HCT116 (cell line): ENCODE data around the gene SART3. TPM values are rescaled to one million over a fixed set of nuclear protein-coding genes. Genes with fewer than 3 reads are reported as not detected.

ENCODE experiments used
- ATAC-seq: fragments of 200-7000 bp; cut with Tn5 transposase; 2 replicates; pipeline ENCODE4 v1.9.1; 2020; ENCODE audit warnings: mild to moderate bottlenecking, moderate library complexity
- BruUV-seq: library from RNA; stranded (reverse); fragments of 400-500 nt; replicated peaks from 2 replicates; lab custom pipeline; 2021; lab: Mats Ljungman, UMichigan
- CTCF ChIA-PET: fragments of 300-600 bp; sonication (Branson Sonifier 250); formaldehyde crosslinking; loops from one replicate; lab custom pipeline; 2021; ENCODE audit warnings: antibody characterized with exemption; lab: Charles Lee
- POLR2A ChIA-PET: fragments of 300-600, 350-600 bp; sonication (Branson Sonifier 250); formaldehyde crosslinking; loops from one replicate; lab custom pipeline; 2021; ENCODE audit warnings: antibody characterized with exemption; lab: Charles Lee
- RAD21 ChIA-PET, 2 experiments: fragments of 300-600 bp; sonication (Branson Sonifier 250); formaldehyde crosslinking; loops; one replicate each; lab custom pipeline; 2023; ENCODE audit warnings: low total read pairs in 2 of 2; ENCODE audit not compliant: uncharacterized antibody in 2 of 2, unreplicated experiment in 2 of 2, low non-redundant PET in 1 of 2; lab: Charles Lee
- DNase-seq: peaks from one replicate; pipeline ENCODE4 v3.0.0-alpha.2; 2010; ENCODE audit warnings: low read depth, low spot score
- H2AFZ ChIP-seq: fragments of 200-600 bp; shearing (Covaris generic), sonication (generic); 2 replicates; pipeline ENCODE4 v1.6.1; 2017; ENCODE audit warnings: low read depth, mixed run types, mixed read lengths, antibody characterized with exemption, low read length; ENCODE audit not compliant: poor library complexity, severe bottlenecking
- H3K27ac ChIP-seq: 2 replicates; pipeline ENCODE4 v1.5.1; 2012; ENCODE audit warnings: low read depth, low read length
- H3K27me3 ChIP-seq: fragments of 200-600 bp; sonication (generic); 2 replicates; pipeline ENCODE4 v1.6.1; 2016; ENCODE audit warnings: mixed run types, low read length, mixed read lengths; ENCODE audit not compliant: insufficient read depth
- H3K36me3 ChIP-seq, 2 experiments: fragments of 200-500 bp in 1 of 2; fragments of 200-600 bp in 1 of 2; sonication (Bioruptor generic) in 1 of 2; sonication (generic) in 1 of 2; 2 replicates each; pipeline versions ENCODE4 v1.5.1 to v1.6.1; 2014 to 2016; ENCODE audit warnings: low read length in 2 of 2, inconsistent platforms in 1 of 2, mixed read lengths in 1 of 2, mixed run types in 1 of 2; ENCODE audit not compliant: insufficient read depth in 2 of 2, control insufficient read depth in 1 of 2
- H3K4me1 ChIP-seq, 2 experiments: fragments of 200-600 bp in 1 of 2; sonication (generic) in 1 of 2; 2 replicates each; pipeline versions ENCODE4 v1.5.1 to v1.6.1; 2012 to 2017; ENCODE audit warnings: low read length in 2 of 2, inconsistent platforms in 1 of 2, mild to moderate bottlenecking in 1 of 2, mixed read lengths in 1 of 2, mixed run types in 1 of 2, moderate library complexity in 1 of 2; ENCODE audit not compliant: insufficient read depth in 2 of 2, control insufficient read depth in 1 of 2
- H3K4me2 ChIP-seq: fragments of 200-600 bp; sonication (generic); 2 replicates; pipeline ENCODE4 v1.6.1; 2017; ENCODE audit warnings: mixed run types, low read length, mixed read lengths
- H3K4me3 ChIP-seq, 2 experiments: fragments of 200-600 bp in 1 of 2; sonication (generic) in 1 of 2; replicated peaks in 1 of 2; 2 replicates each; pipeline ENCODE4 v1.5.1; 2011 to 2016; ENCODE audit warnings: low read length in 2 of 2, control low read depth in 1 of 2, low read depth in 1 of 2, mild to moderate bottlenecking in 1 of 2, mixed read lengths in 1 of 2, mixed run types in 1 of 2
- H3K79me2 ChIP-seq: fragments of 200-600 bp; sonication (generic); 2 replicates; pipeline ENCODE4 v1.6.1; 2017; ENCODE audit warnings: mild to moderate bottlenecking, mixed run types, low read length, moderate library complexity, mixed read lengths; ENCODE audit not compliant: insufficient read depth
- H3K9ac ChIP-seq: fragments of 200-600 bp; sonication (generic); 2 replicates; pipeline ENCODE4 v1.6.1; 2016; ENCODE audit warnings: low read length, mixed read lengths
- H3K9me2 ChIP-seq: fragments of 200-600 bp; sonication (generic), shearing (Covaris generic); 2 replicates; pipeline ENCODE4 v1.6.1; 2017; ENCODE audit warnings: mixed run types, mild to moderate bottlenecking, moderate library complexity; ENCODE audit not compliant: insufficient read depth
- H3K9me3 ChIP-seq, 2 experiments: fragments of 200-500 bp in 1 of 2; fragments of 200-600 bp in 1 of 2; sonication (Bioruptor generic) in 1 of 2; sonication (generic) in 1 of 2; 2 replicates each; pipeline ENCODE4 v1.6.1; 2014 to 2017; ENCODE audit warnings: low read length in 2 of 2, mixed read lengths in 2 of 2, inconsistent platforms in 1 of 2, low read depth in 1 of 2, mild to moderate bottlenecking in 1 of 2, mixed run types in 1 of 2, moderate library complexity in 1 of 2; ENCODE audit not compliant: control insufficient read depth in 1 of 2, insufficient read depth in 1 of 2
- H4K20me1 ChIP-seq: fragments of 200-600 bp; sonication (generic), shearing (Covaris generic); 2 replicates; pipeline ENCODE4 v1.6.1; 2017; ENCODE audit warnings: mixed run types, mild to moderate bottlenecking, moderate library complexity; ENCODE audit not compliant: insufficient read depth
- CEBPB ChIP-seq: IDR thresholded peaks from 2 replicates; pipeline ENCODE4 v1.6.1; 2012; ENCODE audit warnings: low read depth
- JUND ChIP-seq: IDR thresholded peaks from 2 replicates; pipeline ENCODE4 v1.6.1; 2012
- POLR2A ChIP-seq: IDR thresholded peaks from 2 replicates; pipeline ENCODE4 v1.7.0; 2011; ENCODE audit warnings: borderline replicate concordance; ENCODE audit not compliant: insufficient read depth, insufficient read length; ENCODE audit errors: extremely low read depth
- RAD21 ChIP-seq: IDR thresholded peaks from 2 replicates; pipeline ENCODE4 v1.6.1; 2012; ENCODE audit warnings: low read depth, mild to moderate bottlenecking
- SIN3A ChIP-seq: IDR thresholded peaks from 2 replicates; pipeline ENCODE4 v1.6.1; 2012; ENCODE audit warnings: low read depth
- SP1 ChIP-seq: IDR thresholded peaks from 2 replicates; pipeline ENCODE4 v1.6.1; 2012; ENCODE audit warnings: low read depth
- SRF ChIP-seq: IDR thresholded peaks from 2 replicates; pipeline ENCODE4 v1.6.1; 2012; ENCODE audit warnings: low read depth
- TCF7L2 ChIP-seq: IDR thresholded peaks from 2 replicates; pipeline ENCODE4 v1.7.0; 2011; ENCODE audit warnings: borderline replicate concordance, inconsistent platforms; ENCODE audit not compliant: insufficient read depth, insufficient read length; ENCODE audit errors: extremely low read depth
- ZFX ChIP-seq: fragments of 450-650 bp; IDR thresholded peaks from 2 replicates; pipeline ENCODE4 v1.6.1; 2017
- intact Hi-C: fragments of 100-400 bp; cut with micrococcal nuclease; formaldehyde crosslinking; loops from 2 replicates; pipeline ENCODE4 v1.10.0; 2022
- total RNA-seq: library from RNA; stranded (reverse); gene quantifications from one replicate; pipeline ENCODE4 v1.2.1, GENCODE V29; 2021; ENCODE audit not compliant: unreplicated experiment
- TF ChIP-seq, protein P1 (sequence below): IDR thresholded peaks from 2 replicates; pipeline ENCODE4 v1.6.1; 2012; ENCODE audit warnings: low read depth
- TF ChIP-seq, protein P2 (sequence below): IDR thresholded peaks from 2 replicates; pipeline ENCODE4 v1.6.1; 2012

The SART3 gene
- total RNA-seq, 1 experiment from 2014 or later, result 76.1 TPM

DNA sequence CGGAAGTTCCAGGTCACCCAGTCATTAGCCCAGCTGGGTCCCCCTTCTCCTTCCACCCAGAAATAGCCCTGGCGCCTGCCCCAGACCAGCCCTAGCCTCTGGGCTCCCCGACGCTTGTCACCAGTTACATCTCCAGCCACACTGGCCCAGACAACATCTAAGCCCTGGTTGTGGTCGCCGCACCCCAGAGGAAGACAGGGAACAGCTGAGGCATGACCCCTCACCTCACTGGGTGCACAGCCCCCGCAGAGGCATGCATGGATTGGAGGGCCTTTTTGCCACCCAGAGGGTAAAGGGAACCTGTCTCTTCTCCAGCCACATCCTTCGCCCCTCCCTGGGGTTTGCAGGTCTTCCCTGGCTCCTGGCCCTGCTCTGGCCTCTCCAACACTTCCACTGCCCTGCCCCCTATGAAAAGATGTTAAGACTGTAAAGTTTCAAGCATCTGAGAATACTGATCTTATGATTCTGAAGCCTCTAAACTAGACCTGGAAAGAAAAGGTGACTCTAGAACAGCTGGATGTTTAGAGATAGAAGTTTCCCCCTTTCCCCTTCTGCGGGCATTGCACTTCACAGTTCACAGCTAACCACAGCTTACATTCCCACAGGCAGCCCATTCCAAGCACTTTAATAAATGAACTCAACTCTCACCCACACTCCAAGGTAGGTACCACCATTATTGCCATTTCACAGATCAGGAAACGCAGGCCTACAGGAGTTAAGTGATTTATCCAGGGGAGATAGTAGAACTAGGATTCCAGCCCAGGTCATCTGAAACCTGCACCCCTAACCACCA lies 22.2 kb upstream of the SART3 start:
- Histone ChIP-seq H4K20me1 (no peaks in the 10 kb centered on the region), H2AFZ (no peak overlapping the region), H3K9me2 (no peaks in the 10 kb centered on the region), H3K27ac (no peak overlapping the region), H3K36me3 (no peaks in the 10 kb centered on the region), H3K4me2 (no peak overlapping the region), H3K9ac (no peak overlapping the region), H3K9me3 (no peaks in the 10 kb centered on the region), H3K79me2 (no peaks in the 10 kb centered on the region), H3K27me3 (no peaks in the 10 kb centered on the region), H3K4me1 (no peaks in the 10 kb centered on the region), H3K4me3 (no peak overlapping the region)
- no TSS peak for BruUV-seq
- ATAC-seq (no peak), DNase-seq (no peak)
- POLR2A ChIA-PET, result no interaction called here
- CTCF ChIA-PET, result no interaction called here
- RAD21 ChIA-PET, result no interaction called here
- intact Hi-C loops, result no loop called here
- TF ChIP-seq RAD21, result no peak
- no peak for TF ChIP-seq SP1
- TF ChIP-seq ZFX, result no peak
- TF ChIP-seq CEBPB, result no peak
- TF ChIP-seq, protein P1, sequence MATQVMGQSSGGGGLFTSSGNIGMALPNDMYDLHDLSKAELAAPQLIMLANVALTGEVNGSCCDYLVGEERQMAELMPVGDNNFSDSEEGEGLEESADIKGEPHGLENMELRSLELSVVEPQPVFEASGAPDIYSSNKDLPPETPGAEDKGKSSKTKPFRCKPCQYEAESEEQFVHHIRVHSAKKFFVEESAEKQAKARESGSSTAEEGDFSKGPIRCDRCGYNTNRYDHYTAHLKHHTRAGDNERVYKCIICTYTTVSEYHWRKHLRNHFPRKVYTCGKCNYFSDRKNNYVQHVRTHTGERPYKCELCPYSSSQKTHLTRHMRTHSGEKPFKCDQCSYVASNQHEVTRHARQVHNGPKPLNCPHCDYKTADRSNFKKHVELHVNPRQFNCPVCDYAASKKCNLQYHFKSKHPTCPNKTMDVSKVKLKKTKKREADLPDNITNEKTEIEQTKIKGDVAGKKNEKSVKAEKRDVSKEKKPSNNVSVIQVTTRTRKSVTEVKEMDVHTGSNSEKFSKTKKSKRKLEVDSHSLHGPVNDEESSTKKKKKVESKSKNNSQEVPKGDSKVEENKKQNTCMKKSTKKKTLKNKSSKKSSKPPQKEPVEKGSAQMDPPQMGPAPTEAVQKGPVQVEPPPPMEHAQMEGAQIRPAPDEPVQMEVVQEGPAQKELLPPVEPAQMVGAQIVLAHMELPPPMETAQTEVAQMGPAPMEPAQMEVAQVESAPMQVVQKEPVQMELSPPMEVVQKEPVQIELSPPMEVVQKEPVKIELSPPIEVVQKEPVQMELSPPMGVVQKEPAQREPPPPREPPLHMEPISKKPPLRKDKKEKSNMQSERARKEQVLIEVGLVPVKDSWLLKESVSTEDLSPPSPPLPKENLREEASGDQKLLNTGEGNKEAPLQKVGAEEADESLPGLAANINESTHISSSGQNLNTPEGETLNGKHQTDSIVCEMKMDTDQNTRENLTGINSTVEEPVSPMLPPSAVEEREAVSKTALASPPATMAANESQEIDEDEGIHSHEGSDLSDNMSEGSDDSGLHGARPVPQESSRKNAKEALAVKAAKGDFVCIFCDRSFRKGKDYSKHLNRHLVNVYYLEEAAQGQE, result no peak
- no peak for TF ChIP-seq JUND
- no peak for TF ChIP-seq SRF
- TF ChIP-seq SIN3A, result no peak
- no peak for TF ChIP-seq POLR2A
- no peak for TF ChIP-seq TCF7L2
- TF ChIP-seq, protein P2, sequence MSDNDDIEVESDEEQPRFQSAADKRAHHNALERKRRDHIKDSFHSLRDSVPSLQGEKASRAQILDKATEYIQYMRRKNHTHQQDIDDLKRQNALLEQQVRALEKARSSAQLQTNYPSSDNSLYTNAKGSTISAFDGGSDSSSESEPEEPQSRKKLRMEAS, result no peak
